ENCODE results near the gene M1AP. TPM values are rescaled to one million over a fixed set of nuclear protein-coding genes. Genes with fewer than 3 reads are reported as not detected.
A peak's percentile ranks its signal among the peaks of the same experiment; 100 is the strongest.

The M1AP gene
- polyA plus RNA-seq, 3 donors, result 1.00 to 4.6 (median 1.8) TPM

- TF ChIP-seq CTCF (IDR thresholded peaks at IDR 0.05), result no peak
- Histone ChIP-seq H3K27me3 (ENCODE audit: control insufficient read depth in 2 of 2, insufficient read depth in 2 of 2, low read length in 2 of 2) (no peaks in the 10 kb centered on the region), H3K79me2 (ENCODE audit: insufficient read depth, low read length) (no peaks in the 10 kb centered on the region), H3K4me2 (replicated peaks; ENCODE audit: extremely low read depth, low read length, poor library complexity, severe bottlenecking) (no peak overlapping the region), H3K4me3 (replicated peaks in 1 of 3; ENCODE audit: low read depth in 2 of 3, low read length in 3 of 3) (no peak overlapping the region), H3K4me1 (ENCODE audit: control insufficient read depth in 1 of 2, insufficient read depth in 2 of 2, low read length in 2 of 2) (peaks cover 38 to 45% of the 10 kb centered on the region in 2 donors), H4K20me1 (ENCODE audit: insufficient read depth, low read length) (no peaks in the 10 kb centered on the region), H3K27ac (ENCODE audit: low read depth in 1 of 2, low read length in 2 of 2) (peak overlapping the region in 1 of 2 donors; percentile 42), H3K9me3 (replicated peaks in 1 of 2; ENCODE audit: control insufficient read depth in 1 of 2, insufficient read depth in 1 of 2, low read length in 2 of 2) (no peaks in the 10 kb centered on the region), H3K36me3 (replicated peaks in 1 of 2; ENCODE audit: control insufficient read depth in 1 of 2, insufficient read depth in 2 of 2, low read length in 2 of 2) (no peaks in the 10 kb centered on the region), H3K9ac (ENCODE audit: insufficient read depth, low read length, poor library complexity, severe bottlenecking) (no peak overlapping the region), H2AFZ (ENCODE audit: insufficient read depth, low read depth, low read length, poor library complexity, severe bottlenecking) (no peak overlapping the region)
- Mint-ChIP-seq H3K27me3 (ENCODE audit: low read depth in 3 of 3) (peaks cover 0 to 1% (median 0%) of the 10 kb centered on the region in 3 donors), H3K9me3 (no peaks in the 10 kb centered on the region), H3K4me1 (peaks cover 42% of the 10 kb centered on the region), H3K4me3 (no peak overlapping the region), H3K36me3 (no peaks in the 10 kb centered on the region), H3K27ac (peak overlapping the region in 2 of 7 donors; percentile 21 to 47)
- DNase-seq, result no peak
- intact Hi-C loops (cut with micrococcal nuclease), result loop anchor here in 1 of 2 donors (10.0 kb wide), 1 partner anchor 49 kb away; no protein-coding TSS in a partner anchor
These were observed 64.6 kb downstream of the M1AP start for GRCh38 chr2:74583504-74583903.

- H3K27ac Mint-ChIP-seq, result peak overlapping the region in 1 of 7 donors; percentile 57
- Histone ChIP-seq H3K4me2 (replicated peaks; ENCODE audit: extremely low read depth, low read length, poor library complexity, severe bottlenecking) (no peak overlapping the region), H3K9ac (ENCODE audit: insufficient read depth, low read length, poor library complexity, severe bottlenecking) (no peak overlapping the region), H3K79me2 (ENCODE audit: insufficient read depth, low read length) (no peaks in the 10 kb centered on the region), H3K36me3 (replicated peaks in 1 of 2; ENCODE audit: control insufficient read depth in 1 of 2, insufficient read depth in 2 of 2, low read length in 2 of 2) (no peaks in the 10 kb centered on the region), H3K4me3 (replicated peaks in 1 of 3; ENCODE audit: low read depth in 2 of 3, low read length in 3 of 3) (no peak overlapping the region), H3K9me3 (replicated peaks in 1 of 2; ENCODE audit: control insufficient read depth in 1 of 2, insufficient read depth in 1 of 2, low read length in 2 of 2) (no peaks in the 10 kb centered on the region), H2AFZ (ENCODE audit: insufficient read depth, low read depth, low read length, poor library complexity, severe bottlenecking) (no peak overlapping the region), H3K27me3 (ENCODE audit: control insufficient read depth in 2 of 2, insufficient read depth in 2 of 2, low read length in 2 of 2) (no peaks in the 10 kb centered on the region), H3K27ac (ENCODE audit: low read depth in 1 of 2, low read length in 2 of 2) (no peak overlapping the region), H3K4me1 (ENCODE audit: control insufficient read depth in 1 of 2, insufficient read depth in 2 of 2, low read length in 2 of 2) (peaks cover 52 to 59% of the 10 kb centered on the region in 2 donors), H4K20me1 (ENCODE audit: insufficient read depth, low read length) (no peaks in the 10 kb centered on the region)
- no peaks in the 10 kb centered on the region for H3K36me3 Mint-ChIP-seq
- TF ChIP-seq CTCF (IDR thresholded peaks at IDR 0.05), result no peak
- H3K27me3 Mint-ChIP-seq (ENCODE audit: low read depth in 3 of 3), result peaks cover 0 to 1% (median 0%) of the 10 kb centered on the region in 3 donors
- no CpG with 5 or more reads among the region's 2 CpGs for WGBS (ENCODE audit: insufficient coverage)
- H3K4me3 Mint-ChIP-seq, result no peak overlapping the region
- H3K9me3 Mint-ChIP-seq, result no peaks in the 10 kb centered on the region
- DNase-seq, result no peak
- H3K4me1 Mint-ChIP-seq, result peaks cover 51% of the 10 kb centered on the region
- intact Hi-C loops (cut with micrococcal nuclease), result loop anchor here in 1 of 2 donors (10.0 kb wide), 1 partner anchor 47 kb away; no protein-coding TSS in a partner anchor
These were observed 65.9 kb downstream of the M1AP start for GRCh38 chr2:74582184-74582583.

Data from CD14-positive monocyte (primary cell).